Activated CD4-positive, alpha-beta T cell treated with anti-CD3 and anti-CD28 coated beads, Interleukin-2, amount 10 ng/mL, durations not matched to agents 7 days and 5 days (primary cell): ENCODE measurements around the gene GABRD. TPM values are rescaled to one million over a fixed set of nuclear protein-coding genes. Genes with fewer than 3 reads are reported as not detected.

Experiments used
- CTCF ChIA-PET: fragments of 350-600 bp; sonication (Branson Sonifier 250); formaldehyde crosslinking; loops from one replicate; lab custom pipeline; 2021; ENCODE audit warnings: antibody characterized with exemption; lab: Charles Lee
- POLR2A ChIA-PET: fragments of 350-600 bp; sonication (Branson Sonifier 250); formaldehyde crosslinking; loops from one replicate; lab custom pipeline; 2021; ENCODE audit warnings: antibody characterized with exemption; lab: Charles Lee
- DNase-seq: peaks from one replicate; pipeline ENCODE4 v3.0.0-alpha.2; 2020
- H3K27ac Mint-ChIP-seq: one replicate; pipeline ENCODE4 v1.8.0; 2021; ENCODE audit warnings: mild to moderate bottlenecking, moderate library complexity, mixed read lengths
- H3K27me3 Mint-ChIP-seq: one replicate; pipeline ENCODE4 v1.8.0; 2021; ENCODE audit warnings: mixed read lengths
- H3K36me3 Mint-ChIP-seq: one replicate; pipeline ENCODE4 v1.8.0; 2021; ENCODE audit warnings: low read depth, mixed read lengths
- H3K4me1 Mint-ChIP-seq: one replicate; pipeline ENCODE4 v1.8.0; 2021; ENCODE audit warnings: mixed read lengths
- H3K4me3 Mint-ChIP-seq: one replicate; pipeline ENCODE4 v1.8.0; 2021; ENCODE audit warnings: mild to moderate bottlenecking, moderate library complexity, mixed read lengths
- H3K9me3 Mint-ChIP-seq: one replicate; pipeline ENCODE4 v1.8.0; 2021; ENCODE audit warnings: mixed read lengths
- total RNA-seq, 2 experiments: library from RNA; stranded (reverse); gene quantifications; one replicate each; pipeline ENCODE4 v1.2.3, GENCODE V29; 2021

GABRD gene
- total RNA-seq, 2 experiments from 2014 or later: not detected

DNA sequence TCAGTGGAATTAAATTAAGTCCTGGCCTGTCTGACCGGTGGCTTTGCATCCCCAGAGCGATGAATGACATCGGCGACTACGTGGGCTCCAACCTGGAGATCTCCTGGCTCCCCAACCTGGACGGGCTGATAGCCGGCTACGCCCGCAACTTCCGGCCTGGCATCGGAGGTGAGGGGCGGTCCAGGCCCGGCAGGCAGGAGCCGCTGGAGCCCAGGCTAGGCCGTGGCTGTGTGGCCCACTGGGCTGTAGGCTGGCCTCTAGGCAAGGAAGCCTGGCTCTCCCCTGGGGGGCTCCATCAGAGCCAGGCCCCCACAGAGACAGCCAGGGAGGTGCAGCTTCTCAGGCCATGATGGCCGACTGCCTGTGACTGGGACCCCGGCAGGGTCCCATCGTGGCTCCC is 5.7 kb downstream of the GABRD start:
- DNase-seq: no peak
- POLR2A ChIA-PET: no interaction called here
- Mint-ChIP-seq H3K27me3 (peaks cover 19% of the 10 kb centered on the region), H3K4me1 (no peaks in the 10 kb centered on the region), H3K27ac (no peak overlapping the region), H3K9me3 (no peaks in the 10 kb centered on the region), H3K4me3 (no peak overlapping the region), H3K36me3 (no peaks in the 10 kb centered on the region)
- CTCF ChIA-PET: no interaction called here

- POLR2A ChIA-PET: no interaction called here
- no peak overlapping the region for H3K4me3 Mint-ChIP-seq
- no peaks in the 10 kb centered on the region for H3K4me1 Mint-ChIP-seq
- no peaks in the 10 kb centered on the region for H3K9me3 Mint-ChIP-seq
- peaks cover 13% of the 10 kb centered on the region for H3K27me3 Mint-ChIP-seq
- CTCF ChIA-PET: no interaction called here
- DNase-seq: no peak
- H3K36me3 Mint-ChIP-seq: no peaks in the 10 kb centered on the region
- no peak overlapping the region for H3K27ac Mint-ChIP-seq
Observed at GRCh38 chr1:2025491-2025981, 6.4 kb downstream of the GABRD start.

- H3K27me3 Mint-ChIP-seq: peaks cover 2% of the 10 kb centered on the region
- POLR2A ChIA-PET: no interaction called here
Observed at GRCh38 chr1:2027961-2028583, 8.9 kb downstream of the GABRD start.

DNA sequence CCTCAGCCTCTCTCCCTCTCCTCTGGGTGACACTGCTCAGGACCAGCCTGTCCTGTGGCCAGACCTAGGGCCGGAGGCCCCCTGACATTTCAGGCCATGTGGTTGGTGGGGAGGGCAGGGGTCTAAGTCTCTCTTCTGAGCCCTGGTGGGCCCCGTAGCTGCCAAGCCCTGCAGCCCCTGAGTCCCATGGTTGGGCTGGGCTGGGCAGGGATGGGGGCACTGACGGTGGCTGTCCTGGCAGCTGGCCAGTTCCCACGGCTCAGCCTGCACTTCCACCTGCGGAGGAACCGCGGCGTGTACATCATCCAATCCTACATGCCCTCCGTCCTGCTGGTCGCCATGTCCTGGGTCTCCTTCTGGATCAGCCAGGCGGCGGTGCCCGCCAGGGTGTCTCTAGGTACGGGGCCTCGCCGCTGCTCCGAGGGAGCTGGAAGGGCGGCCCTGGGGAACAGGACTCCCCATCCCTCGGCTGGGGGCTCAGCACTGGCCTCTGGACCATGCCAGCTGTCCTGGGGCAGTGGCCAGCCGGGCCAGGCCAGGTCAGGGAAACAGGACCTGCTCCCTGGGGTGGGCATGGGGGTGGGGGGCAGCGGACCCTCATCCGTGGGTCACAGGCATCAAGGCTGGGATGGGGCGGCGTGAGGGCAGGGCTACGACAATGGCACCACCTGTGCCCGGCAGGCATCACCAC is 9.9 kb downstream of the GABRD start:
- no peaks in the 10 kb centered on the region for H3K4me1 Mint-ChIP-seq
- no peak for DNase-seq
- POLR2A ChIA-PET: no interaction called here
- H3K27me3 Mint-ChIP-seq: no peaks in the 10 kb centered on the region
- no peak overlapping the region for H3K27ac Mint-ChIP-seq
- H3K36me3 Mint-ChIP-seq: no peaks in the 10 kb centered on the region
- H3K9me3 Mint-ChIP-seq: no peaks in the 10 kb centered on the region
- no peak overlapping the region for H3K4me3 Mint-ChIP-seq
- CTCF ChIA-PET: interaction anchor here (1.2 to 3.2 kb wide), 2 partner anchors 15 to 17 kb away, joined by 3 to 14 read pairs; no protein-coding TSS in a partner anchor

More at GRCh38 chr1:2027961-2028583, 8.9 kb downstream of the GABRD start:
- Mint-ChIP-seq H3K36me3 (no peaks in the 10 kb centered on the region), H3K27ac (no peak overlapping the region), H3K9me3 (no peaks in the 10 kb centered on the region), H3K4me3 (no peak overlapping the region), H3K4me1 (no peaks in the 10 kb centered on the region)
- no peak for DNase-seq
- CTCF ChIA-PET: interaction anchor here (0.6 to 3.2 kb wide), 2 partner anchors 16 to 92 kb away, joined by 3 to 14 read pairs; no protein-coding TSS in a partner anchor

GRCh38 chr1:2029561-2029960 is 10.4 kb downstream of the GABRD start:
- Mint-ChIP-seq H3K36me3 (no peaks in the 10 kb centered on the region), H3K27ac (no peak overlapping the region), H3K27me3 (no peaks in the 10 kb centered on the region), H3K9me3 (no peaks in the 10 kb centered on the region), H3K4me3 (no peak overlapping the region), H3K4me1 (no peaks in the 10 kb centered on the region)
- ChIA-PET POLR2A (no interaction called here), CTCF (interaction anchor here (1.2 to 3.2 kb wide), 2 partner anchors 15 to 16 kb away, joined by 3 to 14 read pairs; no protein-coding TSS in a partner anchor)
- no peak for DNase-seq

- POLR2A ChIA-PET: no interaction called here
- no peak for DNase-seq
- H3K4me1 Mint-ChIP-seq: no peaks in the 10 kb centered on the region
- H3K27ac Mint-ChIP-seq: no peak overlapping the region
- H3K4me3 Mint-ChIP-seq: no peak overlapping the region
- no peaks in the 10 kb centered on the region for H3K27me3 Mint-ChIP-seq
- no peaks in the 10 kb centered on the region for H3K36me3 Mint-ChIP-seq
- CTCF ChIA-PET: interaction anchor here (0.5 to 3.2 kb wide), 3 partner anchors 14 to 94 kb away, joined by 3 to 14 read pairs (median 3); no protein-coding TSS in a partner anchor
- no peaks in the 10 kb centered on the region for H3K9me3 Mint-ChIP-seq
Observed at GRCh38 chr1:2030076-2030871, 11.1 kb downstream of the GABRD start.

DNA sequence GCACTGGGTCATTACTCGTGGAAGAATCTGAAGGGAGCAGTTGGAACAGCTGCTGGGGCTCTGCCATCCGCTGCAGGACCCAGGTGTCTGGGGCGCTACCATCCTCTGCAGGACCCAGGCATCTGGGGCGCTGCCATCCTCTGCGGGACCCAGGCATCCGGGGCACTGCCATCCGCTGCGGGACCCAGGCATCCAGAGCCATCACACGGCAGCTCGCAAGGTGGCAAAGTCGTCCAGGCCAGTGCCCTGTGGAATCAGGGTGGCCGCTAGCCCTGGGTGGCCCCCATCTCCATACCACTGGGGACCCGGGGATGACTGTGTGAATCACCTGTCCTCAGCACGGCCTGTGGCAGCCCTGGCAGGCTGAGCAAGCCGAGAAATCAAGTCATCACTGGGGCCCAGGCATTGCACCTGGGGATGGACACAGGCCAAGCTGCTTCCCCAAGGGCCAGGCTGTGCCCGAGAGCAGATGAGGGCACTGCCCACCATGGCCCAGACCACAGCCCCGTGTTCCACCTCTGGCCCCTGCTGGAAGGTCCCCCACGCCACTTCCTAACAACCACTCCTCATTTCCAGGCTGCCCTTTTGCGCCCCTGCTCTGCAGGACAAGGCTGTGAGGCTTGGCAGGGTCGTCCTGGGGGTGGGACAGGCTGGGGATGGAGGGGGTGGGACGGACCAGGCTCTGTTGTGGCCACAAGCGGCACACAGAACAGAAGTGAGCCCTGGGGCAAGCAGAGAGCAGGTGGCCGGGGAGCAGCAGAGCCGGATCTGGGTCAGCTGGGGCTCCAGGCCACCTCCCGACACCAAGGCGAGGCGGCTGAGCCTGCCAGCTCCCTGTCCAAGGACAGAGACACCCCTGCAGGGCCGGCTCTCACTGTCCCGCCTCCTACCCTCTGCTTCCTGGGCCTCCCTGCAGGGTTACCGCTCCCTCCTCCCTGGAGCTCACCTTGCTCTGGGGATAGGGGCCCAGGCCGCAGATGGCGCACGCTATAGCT is 12.7 kb downstream of the GABRD start:
- Mint-ChIP-seq H3K27me3 (no peaks in the 10 kb centered on the region), H3K4me3 (no peak overlapping the region), H3K9me3 (no peaks in the 10 kb centered on the region), H3K4me1 (no peaks in the 10 kb centered on the region), H3K27ac (no peak overlapping the region), H3K36me3 (no peaks in the 10 kb centered on the region)
- ChIA-PET POLR2A (no interaction called here), CTCF (interaction anchor here (2.9 kb wide), 1 partner anchor 13 kb away, joined by 17 read pairs; no protein-coding TSS in a partner anchor)
- no peak for DNase-seq

- H3K36me3 Mint-ChIP-seq: no peaks in the 10 kb centered on the region
- no peak overlapping the region for H3K4me3 Mint-ChIP-seq
- H3K27me3 Mint-ChIP-seq: no peaks in the 10 kb centered on the region
- DNase-seq: no peak
- H3K9me3 Mint-ChIP-seq: no peaks in the 10 kb centered on the region
- ChIA-PET CTCF (interaction anchor here (2.9 kb wide), 1 partner anchor 12 kb away, joined by 17 read pairs; no protein-coding TSS in a partner anchor), POLR2A (no interaction called here)
- H3K27ac Mint-ChIP-seq: no peak overlapping the region
- no peaks in the 10 kb centered on the region for H3K4me1 Mint-ChIP-seq
Observed at GRCh38 chr1:2032737-2033136, 13.6 kb downstream of the GABRD start.

DNA sequence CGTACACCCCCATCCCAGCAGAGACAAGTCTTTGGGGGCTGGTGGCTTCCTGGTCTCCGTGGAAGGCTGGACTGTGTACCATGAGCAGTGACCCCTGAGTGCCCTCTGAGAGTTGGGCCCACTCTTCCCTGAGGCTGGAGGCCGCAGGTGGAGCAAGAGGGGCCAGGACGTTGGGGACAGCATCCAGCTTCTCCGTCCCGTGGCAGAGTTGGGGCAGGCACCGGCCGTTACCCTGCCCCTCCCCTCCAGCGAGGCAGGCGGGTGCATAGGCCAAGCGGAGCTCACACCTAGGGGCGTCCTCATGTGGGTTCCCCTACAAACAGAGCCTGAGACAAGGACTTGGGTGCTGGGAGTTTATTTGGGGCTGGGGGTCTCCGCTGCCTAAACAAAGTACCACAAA is 14.0 kb downstream of the GABRD start:
- Mint-ChIP-seq H3K4me3 (no peak overlapping the region), H3K36me3 (no peaks in the 10 kb centered on the region), H3K9me3 (no peaks in the 10 kb centered on the region), H3K27me3 (no peaks in the 10 kb centered on the region), H3K27ac (no peak overlapping the region), H3K4me1 (no peaks in the 10 kb centered on the region)
- ChIA-PET CTCF (interaction anchor here (2.9 kb wide), 1 partner anchor 12 kb away, joined by 17 read pairs; no protein-coding TSS in a partner anchor), POLR2A (no interaction called here)
- no peak for DNase-seq

DNA sequence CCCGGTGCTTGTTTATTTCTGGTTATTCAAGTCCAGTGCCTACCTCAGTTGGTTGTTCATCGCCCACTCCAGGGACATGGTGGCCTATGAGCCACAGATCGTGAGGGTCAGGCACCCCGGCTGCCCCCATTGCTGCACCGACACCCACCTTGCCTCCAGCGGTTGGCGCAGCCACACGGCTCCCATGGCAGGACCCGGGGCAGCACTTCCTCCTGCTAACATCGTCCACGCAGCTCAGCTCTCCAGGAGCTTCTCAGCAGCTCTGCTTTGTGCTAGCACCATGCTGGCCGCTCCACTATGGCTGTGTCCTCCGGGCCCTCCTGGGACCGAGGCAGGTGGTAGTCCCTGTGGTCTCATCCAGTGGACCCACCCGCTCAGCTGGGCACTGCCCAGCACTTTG is 17.1 kb downstream of the GABRD start:
- H3K4me3 Mint-ChIP-seq: no peak overlapping the region
- H3K27me3 Mint-ChIP-seq: no peaks in the 10 kb centered on the region
- ChIA-PET POLR2A (no interaction called here), CTCF (interaction anchor here (0.6 to 1.1 kb wide), 2 partner anchors 8 to 54 kb away, joined by 3 to 4 read pairs; no protein-coding TSS in a partner anchor)
- H3K27ac Mint-ChIP-seq: no peak overlapping the region
- no peaks in the 10 kb centered on the region for H3K36me3 Mint-ChIP-seq
- H3K9me3 Mint-ChIP-seq: no peaks in the 10 kb centered on the region
- no peaks in the 10 kb centered on the region for H3K4me1 Mint-ChIP-seq
- DNase-seq: no peak

DNA sequence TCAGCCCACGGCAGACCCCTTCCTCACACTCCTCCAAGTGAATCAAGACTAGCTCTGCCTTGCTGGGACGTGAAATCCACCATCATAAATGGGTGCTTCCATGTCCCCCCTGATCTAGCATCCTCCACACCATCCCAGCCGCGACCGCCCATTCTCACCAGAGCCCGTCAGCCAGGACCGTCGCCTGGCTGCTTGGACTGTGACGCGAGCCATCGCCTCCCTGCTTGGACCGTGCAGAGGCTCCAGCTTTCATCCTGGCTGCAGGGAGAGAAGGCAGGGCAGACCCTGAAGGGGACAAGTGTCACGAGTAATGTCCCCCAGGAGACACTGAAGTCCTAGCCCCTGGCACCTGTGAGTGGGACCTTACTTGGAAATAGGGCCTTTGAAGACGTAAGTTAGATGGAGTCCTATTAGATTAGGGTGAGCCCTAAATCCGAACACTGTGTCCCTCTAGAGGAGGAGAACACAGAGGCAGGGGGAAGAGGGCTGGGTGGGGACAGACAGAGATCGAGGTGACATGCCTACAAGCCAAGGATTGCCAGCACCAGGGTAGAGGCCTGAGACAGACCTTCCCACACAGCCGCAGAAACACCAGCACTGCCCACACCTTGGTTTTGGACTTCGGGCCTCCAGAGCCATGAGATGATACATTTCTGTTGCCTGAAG is 18.3 kb downstream of the GABRD start:
- ChIA-PET CTCF (no interaction called here), POLR2A (no interaction called here)
- Mint-ChIP-seq H3K27me3 (no peaks in the 10 kb centered on the region), H3K27ac (no peak overlapping the region), H3K36me3 (no peaks in the 10 kb centered on the region), H3K9me3 (no peaks in the 10 kb centered on the region), H3K4me1 (no peaks in the 10 kb centered on the region), H3K4me3 (no peak overlapping the region)
- DNase-seq: no peak
